ENCODE measurements around the gene RTTN.
"Not testable (repeated sequence)": the region's sequence is repeated elsewhere in the genome, so short reads cannot be mapped to it uniquely, and the experiment has no call there.

The RTTN gene

DNA sequence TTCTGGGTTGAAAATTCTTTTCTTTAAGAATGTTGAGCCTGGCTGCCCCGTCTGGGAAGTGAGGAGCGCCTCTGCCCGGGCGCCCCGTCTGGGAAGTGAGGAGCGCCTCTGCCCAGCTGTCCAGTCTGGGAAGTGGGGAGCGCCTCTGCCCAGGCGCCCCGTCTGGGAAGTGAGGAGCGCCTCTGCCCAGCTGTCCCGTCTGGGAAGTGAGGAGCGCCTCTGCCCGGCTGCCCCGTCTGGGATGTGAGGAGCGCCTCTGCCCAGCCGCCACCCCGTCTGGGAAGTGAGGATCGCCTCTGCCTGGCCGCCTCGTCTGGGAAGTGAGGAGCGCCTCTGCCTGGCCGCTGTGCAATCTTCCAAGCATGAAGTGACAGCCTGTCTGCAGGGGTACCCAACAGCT lies 102.6 kb downstream of the RTTN start:
- H3K4me2 ChIP-seq (ENCODE audit: low read length); H2AK5ac ChIP-seq (ENCODE audit: low read length); H3K79me2 ChIP-seq (ENCODE audit: control insufficient read depth, insufficient read depth, low read length, poor library complexity); H3K18ac ChIP-seq (ENCODE audit: low read length); H4K91ac ChIP-seq (ENCODE audit: low read depth, low read length); H3K9me3 ChIP-seq (ENCODE audit: insufficient read depth, low read depth, low read length); H3K23ac ChIP-seq (ENCODE audit: low read length); H2BK120ac ChIP-seq (ENCODE audit: insufficient read depth, low read length, poor library complexity); H2AFZ ChIP-seq (ENCODE audit: insufficient read depth, low read length, poor library complexity); H2BK5ac ChIP-seq (ENCODE audit: low read depth, low read length, poor library complexity); H4K12ac ChIP-seq (ENCODE audit: low read depth, low read length); H4K8ac ChIP-seq (ENCODE audit: low read depth, low read length); H3K14ac ChIP-seq (ENCODE audit: low read length); H3K4me1 ChIP-seq (ENCODE audit: control insufficient read depth in 1 of 2, insufficient read depth in 2 of 2, low read length in 2 of 2); H3K79me1 ChIP-seq (ENCODE audit: low read length); H3K4ac ChIP-seq (ENCODE audit: low read depth, low read length); H3K4me3 ChIP-seq (ENCODE audit: low read depth, low read length); H3K9ac ChIP-seq (ENCODE audit: low read length); H3K27me3 ChIP-seq (ENCODE audit: insufficient read depth, low read length); H2BK12ac ChIP-seq (ENCODE audit: low read length); DNase-seq; H3K27ac ChIP-seq (ENCODE audit: low read depth, low read length): not testable (repeated sequence)
- peaks cover 11 to 12% of the 10 kb centered on the region in 2 experiments for H3K36me3 ChIP-seq (ENCODE audit: control insufficient read depth in 1 of 2, insufficient read depth in 2 of 2, low read length in 2 of 2)
- no CpG with 5 or more reads among the region's 22 CpGs for WGBS (ENCODE audit: extremely low coverage, insufficient coverage, insufficient read length)

DNA sequence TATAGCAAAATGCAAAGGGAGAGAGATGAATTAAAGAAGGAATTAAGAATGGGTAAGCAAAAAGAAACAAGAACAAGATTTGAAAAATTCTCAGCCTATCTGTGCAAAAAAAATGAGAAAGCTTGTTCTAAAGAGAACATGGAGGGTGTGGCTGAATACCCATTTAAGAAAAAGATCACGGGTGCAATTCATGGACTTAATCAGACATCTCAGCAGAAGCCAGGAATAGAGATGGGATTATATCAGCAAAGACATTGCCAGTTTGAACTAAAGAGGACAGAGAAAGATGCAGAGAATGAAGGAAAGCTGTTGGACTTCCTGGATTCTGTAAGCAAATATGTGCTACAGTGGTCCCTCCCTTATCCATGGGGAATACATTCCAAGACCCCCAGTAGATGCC lies 115.6 kb downstream of the RTTN start:
- no peak overlapping the region for H2BK12ac ChIP-seq (ENCODE audit: low read length)
- no peak overlapping the region for H3K23ac ChIP-seq (ENCODE audit: low read length)
- H4K91ac ChIP-seq (ENCODE audit: low read depth, low read length) = no peak overlapping the region
- H3K4me1 ChIP-seq (ENCODE audit: control insufficient read depth in 1 of 2, insufficient read depth in 2 of 2, low read length in 2 of 2) = no peaks in the 10 kb centered on the region
- H3K18ac ChIP-seq (ENCODE audit: low read length) = no peak overlapping the region
- no peak overlapping the region for H2BK120ac ChIP-seq (ENCODE audit: insufficient read depth, low read length, poor library complexity)
- no peak overlapping the region for H3K27ac ChIP-seq (ENCODE audit: low read depth, low read length)
- no peak overlapping the region for H4K12ac ChIP-seq (ENCODE audit: low read depth, low read length)
- no peak overlapping the region for H2AFZ ChIP-seq (ENCODE audit: insufficient read depth, low read length, poor library complexity)
- H3K4me2 ChIP-seq (ENCODE audit: low read length) = no peak overlapping the region
- H3K79me2 ChIP-seq (ENCODE audit: control insufficient read depth, insufficient read depth, low read length, poor library complexity) = no peaks in the 10 kb centered on the region
- no peak overlapping the region for H2AK5ac ChIP-seq (ENCODE audit: low read length)
- no peak for DNase-seq
- no peaks in the 10 kb centered on the region for H3K9me3 ChIP-seq (ENCODE audit: insufficient read depth, low read depth, low read length)
- H3K9ac ChIP-seq (ENCODE audit: low read length) = no peak overlapping the region
- no peak overlapping the region for H3K4me3 ChIP-seq (ENCODE audit: low read depth, low read length)
- no CpG with 5 or more reads among the region's 1 CpG for WGBS (ENCODE audit: extremely low coverage, insufficient coverage, insufficient read length)
- H3K36me3 ChIP-seq (ENCODE audit: control insufficient read depth in 1 of 2, insufficient read depth in 2 of 2, low read length in 2 of 2) = peaks cover 2 to 9% of the 10 kb centered on the region in 2 experiments
- H3K4ac ChIP-seq (ENCODE audit: low read depth, low read length) = no peak overlapping the region
- no peak overlapping the region for H3K14ac ChIP-seq (ENCODE audit: low read length)
- no peak overlapping the region for H4K8ac ChIP-seq (ENCODE audit: low read depth, low read length)
- H2BK5ac ChIP-seq (ENCODE audit: low read depth, low read length, poor library complexity) = no peak overlapping the region
- H3K27me3 ChIP-seq (ENCODE audit: insufficient read depth, low read length) = no peaks in the 10 kb centered on the region
- no peaks in the 10 kb centered on the region for H3K79me1 ChIP-seq (ENCODE audit: low read length)

DNA sequence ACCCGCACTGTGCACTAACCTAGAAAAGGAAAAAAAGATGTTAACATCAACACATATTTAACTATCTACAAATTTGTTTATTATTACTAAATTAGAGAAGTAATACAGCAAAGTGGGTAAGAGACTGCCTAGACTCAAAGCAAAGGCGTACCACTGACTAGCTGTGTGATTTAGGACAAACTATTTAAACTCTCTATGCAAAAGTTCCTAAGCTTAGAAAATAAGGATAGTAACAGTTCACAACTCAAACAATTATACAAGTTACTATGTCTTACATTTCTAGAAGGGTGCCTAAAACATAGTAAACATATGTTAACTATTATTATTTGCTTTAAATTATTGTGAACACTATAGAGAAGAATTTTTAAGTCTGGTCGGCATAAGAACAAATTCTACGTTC lies 119.4 kb downstream of the RTTN start:
- Histone ChIP-seq H2BK5ac (ENCODE audit: low read depth, low read length, poor library complexity) (no peak overlapping the region), H3K9me3 (ENCODE audit: insufficient read depth, low read depth, low read length) (no peaks in the 10 kb centered on the region), H3K27ac (ENCODE audit: low read depth, low read length) (no peak overlapping the region), H3K23ac (ENCODE audit: low read length) (no peak overlapping the region), H3K9ac (ENCODE audit: low read length) (no peak overlapping the region), H3K79me2 (ENCODE audit: control insufficient read depth, insufficient read depth, low read length, poor library complexity) (no peaks in the 10 kb centered on the region), H4K91ac (ENCODE audit: low read depth, low read length) (no peak overlapping the region), H3K4me3 (ENCODE audit: low read depth, low read length) (no peak overlapping the region), H3K27me3 (ENCODE audit: insufficient read depth, low read length) (no peaks in the 10 kb centered on the region), H3K4ac (ENCODE audit: low read depth, low read length) (no peak overlapping the region), H4K8ac (ENCODE audit: low read depth, low read length) (no peak overlapping the region), H2AK5ac (ENCODE audit: low read length) (no peak overlapping the region), H3K14ac (ENCODE audit: low read length) (no peak overlapping the region), H2BK12ac (ENCODE audit: low read length) (no peak overlapping the region), H3K18ac (ENCODE audit: low read length) (no peak overlapping the region), H3K79me1 (ENCODE audit: low read length) (no peaks in the 10 kb centered on the region), H3K4me2 (ENCODE audit: low read length) (no peak overlapping the region), H3K36me3 (ENCODE audit: control insufficient read depth in 1 of 2, insufficient read depth in 2 of 2, low read length in 2 of 2) (peaks cover 2 to 5% of the 10 kb centered on the region in 2 experiments), H2AFZ (ENCODE audit: insufficient read depth, low read length, poor library complexity) (no peak overlapping the region), H3K4me1 (ENCODE audit: control insufficient read depth in 1 of 2, insufficient read depth in 2 of 2, low read length in 2 of 2) (no peaks in the 10 kb centered on the region), H2BK120ac (ENCODE audit: insufficient read depth, low read length, poor library complexity) (no peak overlapping the region), H4K12ac (ENCODE audit: low read depth, low read length) (no peak overlapping the region)
- no CpG with 5 or more reads among the region's 4 CpGs for WGBS (ENCODE audit: extremely low coverage, insufficient coverage, insufficient read length)
- DNase-seq = no peak

DNA sequence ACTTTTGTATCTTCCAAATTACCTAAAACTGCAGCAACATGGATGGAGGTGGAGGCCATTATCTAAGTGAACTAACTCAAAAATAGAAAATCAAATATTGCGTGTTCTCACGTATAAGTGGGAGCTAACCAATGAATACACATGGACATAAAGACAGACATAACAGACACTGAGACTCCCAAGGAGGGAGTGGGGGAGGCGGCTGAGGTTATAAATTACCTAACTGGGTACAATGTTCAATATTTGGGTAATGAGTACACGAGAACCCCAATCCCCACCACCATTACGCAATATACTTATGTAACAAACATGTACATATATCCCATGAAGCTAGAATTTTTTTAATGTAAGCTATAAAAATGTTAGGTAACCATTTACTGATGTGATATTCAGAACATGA lies 119.8 kb downstream of the RTTN start:
- Histone ChIP-seq H2AK5ac (ENCODE audit: low read length) (no peak overlapping the region), H3K4me1 (ENCODE audit: control insufficient read depth in 1 of 2, insufficient read depth in 2 of 2, low read length in 2 of 2) (no peaks in the 10 kb centered on the region), H4K91ac (ENCODE audit: low read depth, low read length) (no peak overlapping the region), H3K36me3 (ENCODE audit: control insufficient read depth in 1 of 2, insufficient read depth in 2 of 2, low read length in 2 of 2) (peaks cover 2 to 4% of the 10 kb centered on the region in 2 experiments), H3K18ac (ENCODE audit: low read length) (no peak overlapping the region), H3K27ac (ENCODE audit: low read depth, low read length) (no peak overlapping the region), H3K9me3 (ENCODE audit: insufficient read depth, low read depth, low read length) (no peaks in the 10 kb centered on the region), H2BK12ac (ENCODE audit: low read length) (no peak overlapping the region), H3K23ac (ENCODE audit: low read length) (no peak overlapping the region), H3K4ac (ENCODE audit: low read depth, low read length) (no peak overlapping the region), H3K14ac (ENCODE audit: low read length) (no peak overlapping the region), H3K4me2 (ENCODE audit: low read length) (no peak overlapping the region), H2BK5ac (ENCODE audit: low read depth, low read length, poor library complexity) (no peak overlapping the region), H4K8ac (ENCODE audit: low read depth, low read length) (no peak overlapping the region), H4K12ac (ENCODE audit: low read depth, low read length) (no peak overlapping the region), H3K9ac (ENCODE audit: low read length) (no peak overlapping the region), H3K79me2 (ENCODE audit: control insufficient read depth, insufficient read depth, low read length, poor library complexity) (no peaks in the 10 kb centered on the region), H3K27me3 (ENCODE audit: insufficient read depth, low read length) (no peaks in the 10 kb centered on the region), H2BK120ac (ENCODE audit: insufficient read depth, low read length, poor library complexity) (no peak overlapping the region), H2AFZ (ENCODE audit: insufficient read depth, low read length, poor library complexity) (no peak overlapping the region), H3K4me3 (ENCODE audit: low read depth, low read length) (no peak overlapping the region), H3K79me1 (ENCODE audit: low read length) (no peaks in the 10 kb centered on the region)
- no CpG with 5 or more reads among the region's 5 CpGs for WGBS (ENCODE audit: extremely low coverage, insufficient coverage, insufficient read length)
- DNase-seq = no peak
